ENCODE measurements around the gene ACOT13. TPM values are rescaled to one million over a fixed set of nuclear protein-coding genes. Genes with fewer than 3 reads are reported as not detected.

Gene ACOT13
- total and polyA plus RNA-seq, 2 of the 8 experiments (the other 6 are each of a cell fraction or from before 2014, with no cell fraction given) = 27.6 to 40.6 TPM

GRCh38 chr6:24689964-24690363, 23.1 kb downstream of the ACOT13 start:
- no peak overlapping the region for H4K8ac ChIP-seq (ENCODE audit: extremely low read depth, insufficient read depth, low read length)
- H2AFZ ChIP-seq (ENCODE audit: low read length) = no peak overlapping the region
- H3K14ac ChIP-seq (ENCODE audit: insufficient read length) = no peak overlapping the region
- no peaks in the 10 kb centered on the region for H3K9me3 ChIP-seq (ENCODE audit: insufficient read depth in 2 of 2, low read depth in 1 of 2, low read length in 1 of 2)
- H2AK5ac ChIP-seq (ENCODE audit: low read depth, low read length) = no peak overlapping the region
- 0 out of 4 replicates have a peak, but pooled peaks cover 0 to 4% of the 10 kb centered on the region in 2 experiments for H3K79me2 ChIP-seq (ENCODE audit: control insufficient read depth in 1 of 2, insufficient read depth in 2 of 2, low read length in 2 of 2)
- H3K23ac ChIP-seq (ENCODE audit: insufficient read length) = no peak overlapping the region
- H2BK120ac ChIP-seq (replicated peaks; ENCODE audit: low read depth, low read length) = no peak overlapping the region
- H3K23me2 ChIP-seq (ENCODE audit: low read depth, low read length) = no peaks in the 10 kb centered on the region
- H3K4me3 ChIP-seq (ENCODE audit: extremely low read depth in 1 of 4, insufficient read depth in 2 of 4, low read depth in 3 of 4, low read length in 4 of 4) = no peak overlapping the region
- no peak overlapping the region for H2BK15ac ChIP-seq (ENCODE audit: low read length)
- H4K20me1 ChIP-seq (replicated peaks in 1 of 2; ENCODE audit: control insufficient read depth in 1 of 2, insufficient read depth in 2 of 2, low read length in 2 of 2) = no peaks in the 10 kb centered on the region
- H3K79me1 ChIP-seq (ENCODE audit: low read depth, low read length) = no peaks in the 10 kb centered on the region
- no peak overlapping the region for H4K91ac ChIP-seq (replicated peaks; ENCODE audit: insufficient read length, low read length)
- no peak overlapping the region for H3K4me2 ChIP-seq (ENCODE audit: insufficient read depth in 1 of 2, low read depth in 2 of 2, low read length in 2 of 2)
- no peaks in the 10 kb centered on the region for H3K27me3 ChIP-seq (replicated peaks in 1 of 4; ENCODE audit: control insufficient read depth in 3 of 4, extremely low read depth in 1 of 4, insufficient read depth in 3 of 4, low read length in 3 of 4)
- H2BK20ac ChIP-seq (ENCODE audit: low read length) = no peak overlapping the region
- H3K4ac ChIP-seq (replicated peaks; ENCODE audit: insufficient read length, low read depth, low read length) = no peak overlapping the region
- no peak overlapping the region for H3K9ac ChIP-seq (replicated peaks in 1 of 4; ENCODE audit: extremely low read depth in 1 of 4, low read depth in 3 of 4, low read length in 3 of 4)
- peaks cover 0 to 3% (median 0%) of the 10 kb centered on the region in 4 experiments; a peak in 1 of 8 replicates for H3K36me3 ChIP-seq (ENCODE audit: control insufficient read depth in 2 of 4, insufficient read depth in 4 of 4, low read length in 3 of 4)
- peaks cover 0 to 4% (median 0%) of the 10 kb centered on the region in 4 experiments; a peak in 2 of 7 replicates for H3K4me1 ChIP-seq (replicated peaks in 1 of 4; ENCODE audit: control insufficient read depth in 3 of 4, insufficient read depth in 4 of 4, low read length in 3 of 4)
- DNase-seq (ENCODE audit: low read depth in 1 of 2, low spot score in 2 of 2) (no peak), FAIRE-seq (no peak)
- no peak overlapping the region for H4K5ac ChIP-seq (ENCODE audit: insufficient read length, low read depth, low read length)
- whole genome bisulfite sequencing, 2 experiments (ENCODE audit: extremely low coverage in 1 of 2, insufficient coverage in 1 of 2, insufficient read length in 1 of 2, insufficient replicate concordance in 2 of 2, low coverage in 1 of 2, low lambda C conversion rate in 2 of 2, missing lambda C conversion rate in 1 of 2) = 81% methylated on average over 2 of the region's 2 CpGs; no CpG with 5 or more reads in 1 of the 2 experiments
- no peak overlapping the region for H3K18ac ChIP-seq (ENCODE audit: extremely low read depth, low read length)
- H2BK12ac ChIP-seq (ENCODE audit: low read depth, low read length) = no peak overlapping the region
- no peak overlapping the region for H2BK5ac ChIP-seq (ENCODE audit: low read depth, low read length)
- H3K27ac ChIP-seq (ENCODE audit: low read depth, low read length) = no peak overlapping the region
- no peak for TF ChIP-seq NANOG (IDR thresholded peaks at IDR 0.05; ENCODE audit: insufficient read depth, low read depth, low read length, poor library complexity, severe bottlenecking)
- no peak for TF ChIP-seq SRF (IDR thresholded peaks at IDR 0.05; ENCODE audit: low read depth, low read length)
- no peak for TF ChIP-seq ATF3 (IDR thresholded peaks at IDR 0.05; ENCODE audit: insufficient read depth, low read depth, low read length)
- no peak for TF ChIP-seq TBP (IDR thresholded peaks at IDR 0.05; ENCODE audit: low read depth, low read length)
- no peak for TF ChIP-seq POU5F1 (IDR thresholded peaks at IDR 0.05; ENCODE audit: low read depth, low read length)
- no peak for TF ChIP-seq GABPA (IDR thresholded peaks at IDR 0.05; ENCODE audit: borderline replicate concordance, insufficient read depth, low read length)
- TF ChIP-seq POLR2A (IDR thresholded peaks at IDR 0.05; ENCODE audit: control extremely low read depth in 1 of 2, low read depth in 2 of 2, low read length in 2 of 2) = no peak
- no peak for TF ChIP-seq SP1 (IDR thresholded peaks at IDR 0.05; ENCODE audit: low read depth, low read length)
- H3K56ac ChIP-seq (replicated peaks; ENCODE audit: insufficient read length, low read depth, low read length) = no peak overlapping the region
- CTCF ChIA-PET (ENCODE audit: partially characterized antibody) = interaction anchor here (0.6 to 2.3 kb wide), 7 partner anchors 14 to 430 kb away, joined by 3 to 9 read pairs (median 3); partner anchors contain the start of gene KIAA0319
- POLR2A ChIA-PET (ENCODE audit: partially characterized antibody) = interaction anchor here (0.9 to 1.2 kb wide), 3 partner anchors 9 to 25 kb away, joined by 3 to 5 read pairs (median 3); no protein-coding TSS in a partner anchor
